Measurements from ENCODE around the gene PRICKLE4. TPM values are rescaled to one million over a fixed set of nuclear protein-coding genes. Genes with fewer than 3 reads are reported as not detected.

The PRICKLE4 gene
- total and polyA plus RNA-seq, 2 of the 8 experiments (the other 6 are each of a cell fraction or from before 2014, with no cell fraction given), result 0.32 to 1.4 TPM

DNA sequence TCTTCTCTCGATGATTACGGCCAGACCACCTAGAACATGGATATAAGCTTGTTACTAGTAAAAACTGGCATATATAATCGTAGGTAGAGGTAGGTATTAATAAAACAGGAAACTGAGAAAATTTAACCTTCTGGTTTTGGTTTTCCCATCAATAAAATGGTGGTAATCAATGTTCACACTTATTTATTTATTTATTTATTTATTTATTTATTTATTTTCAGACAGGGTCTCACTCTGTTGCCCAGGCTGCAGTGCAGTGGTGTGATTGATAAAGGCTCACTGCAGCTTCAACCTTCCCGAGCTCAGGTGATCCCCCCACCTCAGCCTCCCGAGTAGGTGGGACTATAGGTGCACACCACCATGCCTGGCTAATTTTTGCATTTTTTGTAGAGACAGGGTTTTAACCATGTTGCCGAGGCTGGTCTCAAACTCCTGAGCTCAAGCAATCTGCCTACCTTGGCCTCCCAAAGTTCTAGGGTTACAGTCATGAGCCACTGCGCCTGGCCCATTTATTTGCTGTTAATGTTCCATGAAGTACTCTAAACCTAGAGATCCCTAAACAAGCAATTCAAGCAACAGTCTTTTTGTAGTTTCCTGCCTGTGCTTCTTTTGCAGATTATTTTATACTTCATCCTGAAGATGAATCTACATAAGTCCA is 18.4 kb downstream of the PRICKLE4 start:
- Histone ChIP-seq H3K14ac (ENCODE audit: insufficient read length) (no peak overlapping the region), H3K79me1 (ENCODE audit: low read depth, low read length) (no peaks in the 10 kb centered on the region), H3K9me3 (ENCODE audit: insufficient read depth in 2 of 2, low read depth in 1 of 2, low read length in 1 of 2) (no peaks in the 10 kb centered on the region), H4K5ac (ENCODE audit: insufficient read length, low read depth, low read length) (no peak overlapping the region), H3K27me3 (replicated peaks in 1 of 4; ENCODE audit: control insufficient read depth in 3 of 4, extremely low read depth in 1 of 4, insufficient read depth in 3 of 4, low read length in 3 of 4) (no peaks in the 10 kb centered on the region), H3K27ac (ENCODE audit: low read depth, low read length) (no peak overlapping the region), H2BK20ac (ENCODE audit: low read length) (no peak overlapping the region), H4K8ac (ENCODE audit: extremely low read depth, insufficient read depth, low read length) (no peak overlapping the region), H3K4ac (replicated peaks; ENCODE audit: insufficient read length, low read depth, low read length) (no peak overlapping the region), H3K4me3 (ENCODE audit: extremely low read depth in 1 of 4, insufficient read depth in 2 of 4, low read depth in 3 of 4, low read length in 4 of 4) (no peak overlapping the region), H2AFZ (ENCODE audit: low read length) (no peak overlapping the region), H3K56ac (replicated peaks; ENCODE audit: insufficient read length, low read depth, low read length) (no peak overlapping the region), H2BK5ac (ENCODE audit: low read depth, low read length) (no peak overlapping the region), H2BK15ac (ENCODE audit: low read length) (no peak overlapping the region), H3K79me2 (ENCODE audit: control insufficient read depth in 1 of 2, insufficient read depth in 2 of 2, low read length in 2 of 2) (no peaks in the 10 kb centered on the region), H4K91ac (replicated peaks; ENCODE audit: insufficient read length, low read length) (no peak overlapping the region), H4K20me1 (replicated peaks in 1 of 2; ENCODE audit: control insufficient read depth in 1 of 2, insufficient read depth in 2 of 2, low read length in 2 of 2) (peaks cover 2% of the 10 kb centered on the region in 2 experiments), H2BK120ac (replicated peaks; ENCODE audit: low read depth, low read length) (no peak overlapping the region), H3K4me1 (replicated peaks in 1 of 4; ENCODE audit: control insufficient read depth in 3 of 4, insufficient read depth in 4 of 4, low read length in 3 of 4) (no peaks in the 10 kb centered on the region), H2BK12ac (ENCODE audit: low read depth, low read length) (no peak overlapping the region), H3K23me2 (ENCODE audit: low read depth, low read length) (no peaks in the 10 kb centered on the region), H3K9ac (replicated peaks in 1 of 4; ENCODE audit: extremely low read depth in 1 of 4, low read depth in 3 of 4, low read length in 3 of 4) (no peak overlapping the region), H3K36me3 (ENCODE audit: control insufficient read depth in 2 of 4, insufficient read depth in 4 of 4, low read length in 3 of 4) (peaks cover 0 to 25% (median 10%) of the 10 kb centered on the region in 4 experiments; a peak in 5 of 8 replicates), H2AK5ac (ENCODE audit: low read depth, low read length) (no peak overlapping the region), H3K18ac (ENCODE audit: extremely low read depth, low read length) (no peak overlapping the region), H3K23ac (ENCODE audit: insufficient read length) (no peak overlapping the region), H3K4me2 (ENCODE audit: insufficient read depth in 1 of 2, low read depth in 2 of 2, low read length in 2 of 2) (no peak overlapping the region)
- 88% methylated on average over 7 of the region's 7 CpGs; no CpG with 5 or more reads in 1 of the 2 experiments for WGBS, 2 experiments (ENCODE audit: extremely low coverage in 1 of 2, insufficient coverage in 1 of 2, insufficient read length in 1 of 2, insufficient replicate concordance in 2 of 2, low coverage in 1 of 2, low lambda C conversion rate in 2 of 2, missing lambda C conversion rate in 1 of 2)
- ChIA-PET CTCF (ENCODE audit: partially characterized antibody) (interaction anchor here (0.6 to 3.4 kb wide), 7 partner anchors 12 to 1094 kb away, joined by 3 to 36 read pairs (median 4); partner anchors contain the start of genes PRICKLE4 and TOMM6), POLR2A (ENCODE audit: partially characterized antibody) (interaction anchor here (1.0 kb wide), 1 partner anchor 95 kb away, joined by 3 read pairs; no protein-coding TSS in a partner anchor)
- TF ChIP-seq RNF2 (IDR thresholded peaks at IDR 0.05; ENCODE audit: borderline replicate concordance, low read depth, low read length, missing control alignments, poor library complexity, severe bottlenecking) (no peak), NANOG (IDR thresholded peaks at IDR 0.05; ENCODE audit: insufficient read depth, low read depth, low read length, poor library complexity, severe bottlenecking) (no peak), CHD2 (IDR thresholded peaks at IDR 0.05; ENCODE audit: low read length) (no peak), EP300 (IDR thresholded peaks at IDR 0.05; ENCODE audit: borderline replicate concordance in 1 of 2, low read depth in 2 of 2, low read length in 2 of 2) (no peak), CREB1 (IDR thresholded peaks at IDR 0.05) (no peak), YY1 (IDR thresholded peaks at IDR 0.05; ENCODE audit: low read depth, low read length) (no peak), CTCF (IDR thresholded peaks at IDR 0.05; ENCODE audit: control extremely low read depth in 1 of 3, insufficient read depth in 1 of 3, low read depth in 1 of 3, low read length in 3 of 3) (no peak)
- DNase-seq (ENCODE audit: low read depth in 1 of 2, low spot score in 2 of 2) (no peak), FAIRE-seq (no peak)
